ENCODE data around the gene BLCAP. TPM values are rescaled to one million over a fixed set of nuclear protein-coding genes. Genes with fewer than 3 reads are reported as not detected.

The BLCAP gene
- total RNA-seq, 2 donors from 2014 or later = 28.4 to 42.0 TPM

GRCh38 chr20:37540001-37540400 lies 12.3 kb upstream of the BLCAP start:
- no peak for ATAC-seq (ENCODE audit: insufficient number of reproducible peaks, low FRiP score, low read depth)
- no peak overlapping the region for H3K4me3 ChIP-seq
- no peaks in the 10 kb centered on the region for H3K4me1 ChIP-seq (ENCODE audit: control insufficient read depth in 1 of 2, low read depth in 2 of 2)
- TF ChIP-seq CTCF (IDR thresholded peaks at IDR 0.05) = no peak
- H3K27ac ChIP-seq = no peak overlapping the region
- no peaks in the 10 kb centered on the region for H3K36me3 ChIP-seq
- DNase-seq (ENCODE audit: low spot score) = no peak
- no peaks in the 10 kb centered on the region for H3K9me3 ChIP-seq
- H3K27me3 ChIP-seq (replicated peaks; ENCODE audit: insufficient read depth) = no peaks in the 10 kb centered on the region

GRCh38 chr20:37539424-37539823 lies 11.7 kb upstream of the BLCAP start:
- no peak for TF ChIP-seq CTCF (IDR thresholded peaks at IDR 0.05)
- H3K9me3 ChIP-seq = no peaks in the 10 kb centered on the region
- no peak overlapping the region for H3K27ac ChIP-seq
- ATAC-seq (ENCODE audit: insufficient number of reproducible peaks, low FRiP score, low read depth) (no peak), DNase-seq (ENCODE audit: low spot score) (no peak)
- no peaks in the 10 kb centered on the region for H3K27me3 ChIP-seq (replicated peaks; ENCODE audit: insufficient read depth)
- no peaks in the 10 kb centered on the region for H3K36me3 ChIP-seq
- no peaks in the 10 kb centered on the region for H3K4me1 ChIP-seq (ENCODE audit: control insufficient read depth in 1 of 2, low read depth in 2 of 2)
- H3K4me3 ChIP-seq = no peak overlapping the region

GRCh38 chr20:37538003-37538402 lies 10.3 kb upstream of the BLCAP start:
- Histone ChIP-seq H3K4me1 (ENCODE audit: control insufficient read depth in 1 of 2, low read depth in 2 of 2) (no peaks in the 10 kb centered on the region), H3K4me3 (no peak overlapping the region), H3K36me3 (no peaks in the 10 kb centered on the region), H3K27me3 (replicated peaks; ENCODE audit: insufficient read depth) (no peaks in the 10 kb centered on the region), H3K27ac (no peak overlapping the region), H3K9me3 (no peaks in the 10 kb centered on the region)
- no peak for TF ChIP-seq CTCF (IDR thresholded peaks at IDR 0.05)
- ATAC-seq (ENCODE audit: insufficient number of reproducible peaks, low FRiP score, low read depth) (no peak), DNase-seq (ENCODE audit: low spot score) (no peak)

- no peak overlapping the region for H3K27ac ChIP-seq
- no peak for ATAC-seq (ENCODE audit: insufficient number of reproducible peaks, low FRiP score, low read depth)
- H3K4me3 ChIP-seq = no peak overlapping the region
- H3K27me3 ChIP-seq (replicated peaks; ENCODE audit: insufficient read depth) = no peaks in the 10 kb centered on the region
- TF ChIP-seq CTCF (IDR thresholded peaks at IDR 0.05) = no peak
- H3K36me3 ChIP-seq = no peaks in the 10 kb centered on the region
- no peaks in the 10 kb centered on the region for H3K4me1 ChIP-seq (ENCODE audit: control insufficient read depth in 1 of 2, low read depth in 2 of 2)
- DNase-seq (ENCODE audit: low spot score) = no peak
- no peaks in the 10 kb centered on the region for H3K9me3 ChIP-seq
Measured at GRCh38 chr20:37537505-37537904, 9.8 kb upstream of the BLCAP start.

GRCh38 chr20:37535443-37536132 lies 7.9 kb upstream of the BLCAP start:
- Histone ChIP-seq H3K4me1 (ENCODE audit: control insufficient read depth in 1 of 2, low read depth in 2 of 2) (no peaks in the 10 kb centered on the region), H3K27me3 (replicated peaks; ENCODE audit: insufficient read depth) (no peaks in the 10 kb centered on the region), H3K9me3 (no peaks in the 10 kb centered on the region), H3K4me3 (no peak overlapping the region), H3K27ac (no peak overlapping the region), H3K36me3 (no peaks in the 10 kb centered on the region)
- no peak for ATAC-seq (ENCODE audit: insufficient number of reproducible peaks, low FRiP score, low read depth)
- no peak for DNase-seq (ENCODE audit: low spot score)
- TF ChIP-seq CTCF (IDR thresholded peaks at IDR 0.05) = no peak
